CD14-positive monocyte (primary cell): ENCODE data around the gene STK4. TPM values are rescaled to one million over a fixed set of nuclear protein-coding genes. Genes with fewer than 3 reads are reported as not detected.

Experiments used
- DNase-seq, 3 donors: peaks; one replicate each; pipeline ENCODE4 v3.0.0-alpha.2; 2011 to 2022
- H2AFZ ChIP-seq: 2 replicates; pipeline ENCODE4 v1.6.0; 2012; ENCODE audit warnings: mild to moderate bottlenecking, low read depth, low read length, inconsistent platforms; ENCODE audit not compliant: insufficient read depth, poor library complexity, severe bottlenecking
- H3K27ac ChIP-seq, 2 donors: 1 replicate in 1 of 2; 2 replicates in 1 of 2; pipeline ENCODE4 v1.5.1; 2012 to 2013; ENCODE audit warnings: low read length in 2 of 2, control low read depth in 1 of 2, inconsistent platforms in 1 of 2, low read depth in 1 of 2, mild to moderate bottlenecking in 1 of 2
- H3K27me3 ChIP-seq, 2 donors: one replicate each; pipeline versions ENCODE4 v1.6.0 to v1.6.1; 2011 to 2013; ENCODE audit warnings: low read length in 2 of 2; ENCODE audit not compliant: control insufficient read depth in 2 of 2, insufficient read depth in 2 of 2
- H3K36me3 ChIP-seq, 2 donors: replicated peaks in 1 of 2; 1 replicate in 1 of 2; 2 replicates in 1 of 2; pipeline versions ENCODE4 v1.5.1 to v1.6.1; 2012 to 2013; ENCODE audit warnings: low read length in 2 of 2, control low read depth in 1 of 2, inconsistent platforms in 1 of 2, mild to moderate bottlenecking in 1 of 2; ENCODE audit not compliant: insufficient read depth in 2 of 2, control insufficient read depth in 1 of 2
- H3K4me1 ChIP-seq, 2 donors: 1 replicate in 1 of 2; 2 replicates in 1 of 2; pipeline versions ENCODE4 v1.5.1 to v1.6.1; 2012 to 2013; ENCODE audit warnings: low read length in 2 of 2, control low read depth in 1 of 2, inconsistent platforms in 1 of 2, mild to moderate bottlenecking in 1 of 2, moderate library complexity in 1 of 2; ENCODE audit not compliant: insufficient read depth in 2 of 2, control insufficient read depth in 1 of 2
- H3K4me2 ChIP-seq: replicated peaks from 2 replicates; pipeline ENCODE3; 2012; ENCODE audit warnings: low read length, moderate library complexity, mild to moderate bottlenecking; ENCODE audit not compliant: poor library complexity, severe bottlenecking; ENCODE audit errors: extremely low read depth
- H3K4me3 ChIP-seq, 3 experiments: fragments of 200-600 bp in 1 of 3; sonication (generic) in 1 of 3; replicated peaks in 1 of 3; 1 replicate in 2 of 3; 2 replicates in 1 of 3; pipeline ENCODE4 v1.5.1; 2011 to 2013; ENCODE audit warnings: low read length in 3 of 3, mild to moderate bottlenecking in 3 of 3, control low read depth in 2 of 3, low read depth in 2 of 3, inconsistent platforms in 1 of 3, moderate library complexity in 1 of 3
- H3K79me2 ChIP-seq: 2 replicates; pipeline ENCODE4 v1.6.0; 2012; ENCODE audit warnings: mild to moderate bottlenecking, control low read depth, inconsistent platforms, low read length, moderate library complexity; ENCODE audit not compliant: insufficient read depth
- H3K9ac ChIP-seq: 2 replicates; pipeline ENCODE4 v1.6.0; 2017; ENCODE audit warnings: low read length, mild to moderate bottlenecking; ENCODE audit not compliant: insufficient read depth, poor library complexity, severe bottlenecking
- H3K9me3 ChIP-seq, 2 donors: replicated peaks in 1 of 2; 1 replicate in 1 of 2; 2 replicates in 1 of 2; pipeline versions ENCODE4 v1.5.1 to v1.6.1; 2012 to 2013; ENCODE audit warnings: low read length in 2 of 2, control low read depth in 1 of 2; ENCODE audit not compliant: control insufficient read depth in 1 of 2, insufficient read depth in 1 of 2
- H4K20me1 ChIP-seq: 2 replicates; pipeline ENCODE4 v1.6.0; 2012; ENCODE audit warnings: mild to moderate bottlenecking, low read length, control low read depth, moderate library complexity; ENCODE audit not compliant: insufficient read depth
- H3K27ac Mint-ChIP-seq, 7 donors: one replicate each; pipeline ENCODE4 v1.8.0; 2020; ENCODE audit warnings: mild to moderate bottlenecking in 7 of 7, mixed read lengths in 7 of 7, moderate library complexity in 6 of 7, inconsistent platforms in 2 of 7
- H3K27me3 Mint-ChIP-seq, 3 donors: one replicate each; pipeline ENCODE4 v1.8.0; 2021 to 2022; ENCODE audit warnings: low read depth in 3 of 3, mild to moderate bottlenecking in 3 of 3, mixed read lengths in 3 of 3, moderate library complexity in 3 of 3, inconsistent platforms in 1 of 3
- H3K36me3 Mint-ChIP-seq, 2 donors: one replicate each; pipeline ENCODE4 v1.8.0; 2020; ENCODE audit warnings: mixed read lengths in 2 of 2, inconsistent platforms in 1 of 2, mild to moderate bottlenecking in 1 of 2
- H3K4me1 Mint-ChIP-seq: one replicate; pipeline ENCODE4 v1.8.0; 2020; ENCODE audit warnings: mild to moderate bottlenecking, mixed read lengths
- H3K4me3 Mint-ChIP-seq, 2 donors: one replicate each; pipeline ENCODE4 v1.8.0; 2020; ENCODE audit warnings: mild to moderate bottlenecking in 2 of 2, mixed read lengths in 2 of 2, moderate library complexity in 1 of 2
- H3K9me3 Mint-ChIP-seq, 7 donors: one replicate each; pipeline ENCODE4 v1.8.0; 2020 to 2022; ENCODE audit warnings: mixed read lengths in 7 of 7, mild to moderate bottlenecking in 6 of 7, moderate library complexity in 6 of 7, inconsistent platforms in 2 of 7
- WGBS: methylation state at CpG from one replicate; pipeline ENCODE4 v1.1.5; 2013; ENCODE audit warnings: missing lambda C conversion rate; ENCODE audit not compliant: insufficient coverage; 5-methylcytosine and 5-hydroxymethylcytosine counted together
- intact Hi-C, 2 donors: fragments of 100-400 bp; cut with micrococcal nuclease; formaldehyde crosslinking; loops; one replicate each; pipeline versions ENCODE4 v1.15.0 to v1.15.1; 2023
- polyA plus RNA-seq, 3 donors: library from polyadenylated mRNA; depleted of rRNA in 1 of 3; unstranded in 2 of 3; stranded (reverse) in 1 of 3; fragments of 300-500 nt in 2 of 3; fragments of >200 nt in 1 of 3; fragmentation: Illumina TruSeq in 2 of 3; gene quantifications; 1 replicate in 2 of 3; 2 replicates in 1 of 3; pipeline ENCODE4 v1.2.3, GENCODE V29; 2012 to 2021
- TF ChIP-seq, protein P1 (sequence below): fragments of 200-600 bp; IDR thresholded peaks from one replicate; pipeline ENCODE4 v1.8.0; 2022; ENCODE audit warnings: antibody characterized with exemption, mild to moderate bottlenecking

STK4 gene
- polyA plus RNA-seq, 3 donors = 53.0 to 123 (median 69.9) TPM

DNA sequence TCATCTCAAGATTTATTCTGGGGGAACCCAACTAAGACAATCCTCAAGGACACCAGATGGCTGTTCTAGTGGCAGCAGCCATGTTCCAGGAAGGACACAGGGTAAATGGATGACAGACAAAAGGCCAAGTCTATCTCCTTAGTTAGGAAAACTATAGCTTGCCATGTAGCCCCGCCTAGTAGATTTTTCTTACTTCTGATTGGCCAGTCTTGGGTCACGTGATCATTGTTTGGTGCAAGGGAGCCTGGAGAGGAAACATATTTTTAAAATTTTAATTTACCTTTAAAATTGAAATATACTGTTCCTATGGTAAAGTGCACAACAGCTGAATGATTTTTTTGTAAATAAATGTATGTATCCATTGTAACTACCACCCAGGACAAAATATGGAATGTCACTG, 139.0 kb downstream of the STK4 start:
- Mint-ChIP-seq H3K4me3 (no peak overlapping the region), H3K27ac (no peak overlapping the region), H3K36me3 (no peaks in the 10 kb centered on the region), H3K4me1 (peaks cover 6% of the 10 kb centered on the region), H3K9me3 (peaks cover 0 to 5% (median 0%) of the 10 kb centered on the region in 7 donors), H3K27me3 (peaks cover 17 to 30% (median 17%) of the 10 kb centered on the region in 3 donors)
- Histone ChIP-seq H3K79me2 (no peaks in the 10 kb centered on the region), H3K4me1 (peaks cover 7 to 8% of the 10 kb centered on the region in 2 donors), H2AFZ (no peak overlapping the region), H3K9me3 (peaks cover 0 to 3% of the 10 kb centered on the region in 2 donors), H3K4me2 (no peak overlapping the region), H3K36me3 (no peaks in the 10 kb centered on the region), H3K27ac (no peak overlapping the region), H3K9ac (no peak overlapping the region), H4K20me1 (no peaks in the 10 kb centered on the region), H3K4me3 (no peak overlapping the region), H3K27me3 (peaks cover 7 to 16% of the 10 kb centered on the region in 2 donors)
- intact Hi-C loops = no loop called here
- no CpG with 5 or more reads among the region's 2 CpGs for WGBS
- TF ChIP-seq, protein P1, sequence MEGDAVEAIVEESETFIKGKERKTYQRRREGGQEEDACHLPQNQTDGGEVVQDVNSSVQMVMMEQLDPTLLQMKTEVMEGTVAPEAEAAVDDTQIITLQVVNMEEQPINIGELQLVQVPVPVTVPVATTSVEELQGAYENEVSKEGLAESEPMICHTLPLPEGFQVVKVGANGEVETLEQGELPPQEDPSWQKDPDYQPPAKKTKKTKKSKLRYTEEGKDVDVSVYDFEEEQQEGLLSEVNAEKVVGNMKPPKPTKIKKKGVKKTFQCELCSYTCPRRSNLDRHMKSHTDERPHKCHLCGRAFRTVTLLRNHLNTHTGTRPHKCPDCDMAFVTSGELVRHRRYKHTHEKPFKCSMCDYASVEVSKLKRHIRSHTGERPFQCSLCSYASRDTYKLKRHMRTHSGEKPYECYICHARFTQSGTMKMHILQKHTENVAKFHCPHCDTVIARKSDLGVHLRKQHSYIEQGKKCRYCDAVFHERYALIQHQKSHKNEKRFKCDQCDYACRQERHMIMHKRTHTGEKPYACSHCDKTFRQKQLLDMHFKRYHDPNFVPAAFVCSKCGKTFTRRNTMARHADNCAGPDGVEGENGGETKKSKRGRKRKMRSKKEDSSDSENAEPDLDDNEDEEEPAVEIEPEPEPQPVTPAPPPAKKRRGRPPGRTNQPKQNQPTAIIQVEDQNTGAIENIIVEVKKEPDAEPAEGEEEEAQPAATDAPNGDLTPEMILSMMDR = no peak
- DNase-seq = no peak

DNA sequence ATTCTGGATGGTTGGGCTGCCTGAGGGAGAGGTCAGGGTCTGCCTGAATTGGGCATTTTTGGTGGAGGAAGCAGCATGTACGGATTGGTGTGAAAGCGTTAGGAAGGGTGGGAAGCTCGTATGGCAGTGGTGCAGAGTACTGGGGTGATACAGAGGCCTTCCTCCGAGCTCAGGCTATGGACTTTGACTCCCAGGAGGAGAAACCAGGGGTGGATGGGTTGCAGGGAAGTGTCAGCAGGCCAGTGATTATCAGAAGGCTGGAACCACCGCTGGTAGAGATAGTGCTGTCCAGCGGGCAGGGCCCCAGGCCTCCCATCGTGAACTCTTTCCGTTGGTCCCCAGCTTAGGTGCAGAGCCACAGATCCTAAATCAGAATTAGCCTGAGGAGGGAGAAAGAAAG, 143.3 kb downstream of the STK4 start:
- Histone ChIP-seq H3K27me3 (peaks cover 0 to 5% of the 10 kb centered on the region in 2 donors), H3K4me2 (no peak overlapping the region), H3K27ac (no peak overlapping the region), H4K20me1 (no peaks in the 10 kb centered on the region), H3K9ac (no peak overlapping the region), H2AFZ (no peak overlapping the region), H3K79me2 (no peaks in the 10 kb centered on the region), H3K4me1 (no peaks in the 10 kb centered on the region), H3K36me3 (no peaks in the 10 kb centered on the region), H3K4me3 (no peak overlapping the region), H3K9me3 (no peaks in the 10 kb centered on the region)
- intact Hi-C loops = no loop called here
- Mint-ChIP-seq H3K36me3 (no peaks in the 10 kb centered on the region), H3K27ac (no peak overlapping the region), H3K27me3 (peaks cover 9 to 14% (median 13%) of the 10 kb centered on the region in 3 donors), H3K4me3 (peak overlapping the region in 1 of 2 donors; percentile 40), H3K4me1 (no peaks in the 10 kb centered on the region), H3K9me3 (no peaks in the 10 kb centered on the region)
- DNase-seq = no peak
- TF ChIP-seq, protein P1 = no peak
- 91% methylated on average over 4 of the region's 8 CpGs for WGBS
